Stomach (tissue), 9 donors: ENCODE measurements around the gene PKP4. TPM values are rescaled to one million over a fixed set of nuclear protein-coding genes. Genes with fewer than 3 reads are reported as not detected.

ENCODE experiments used
- DNase-seq, 2 donors: peaks; one replicate each; pipeline versions ENCODE4 v3.0.0 to v3.0.0-alpha.2; 2013 to 2019
- H3K27ac ChIP-seq, 5 donors: fragments of 200-600 bp in 4 of 5; sonication (generic) in 4 of 5; one replicate each; pipeline ENCODE4 v1.5.1; 2013 to 2019; ENCODE audit warnings: mild to moderate bottlenecking in 1 of 5, moderate library complexity in 1 of 5
- H3K27me3 ChIP-seq, 3 donors: fragments of 200-600 bp; sonication (generic); one replicate each; pipeline ENCODE4 v1.5.1; 2017 to 2019; ENCODE audit warnings: mixed run types in 1 of 3
- H3K36me3 ChIP-seq, 4 donors: fragments of 200-600 bp; sonication (generic); 1 replicate in 3 of 4; 2 replicates in 1 of 4; pipeline ENCODE4 v1.5.1; 2016 to 2019
- H3K4me1 ChIP-seq, 4 donors: fragments of 200-600 bp; sonication (generic); one replicate each; pipeline ENCODE4 v1.5.1; 2016 to 2019
- H3K4me3 ChIP-seq, 4 donors: fragments of 200-600 bp; sonication (generic) in 3 of 4; one replicate each; pipeline ENCODE4 v1.5.1; 2016 to 2019; ENCODE audit warnings: mild to moderate bottlenecking in 1 of 4
- H3K9me3 ChIP-seq, 4 donors: fragments of 200-600 bp; sonication (generic); one replicate each; pipeline ENCODE4 v1.5.1; 2016 to 2019
- CTCF ChIP-seq, 7 experiments: fragments of 450-650 bp in 4 of 7; fragments of 200-600 bp in 3 of 7; sonication (generic) in 3 of 7; IDR thresholded peaks; one replicate each; pipeline ENCODE4 v1.5.1; 2016 to 2019; ENCODE audit warnings: antibody characterized with exemption in 7 of 7, control low read depth in 2 of 7, mild to moderate bottlenecking in 1 of 7
- EP300 ChIP-seq: sonication (generic); formaldehyde crosslinking; IDR thresholded peaks from one replicate; pipeline ENCODE4 v1.6.1; 2017; ENCODE audit warnings: antibody characterized with exemption
- POLR2A ChIP-seq, 4 donors: fragments of 450-650 bp; IDR thresholded peaks; one replicate each; pipeline ENCODE4 v1.6.1; 2016; ENCODE audit warnings: antibody characterized with exemption in 4 of 4, control low read depth in 2 of 4, mild to moderate bottlenecking in 1 of 4, moderate library complexity in 1 of 4
- POLR2AphosphoS5 ChIP-seq, 3 donors: sonication (generic); formaldehyde crosslinking; IDR thresholded peaks; one replicate each; pipeline ENCODE4 v1.6.1; 2016; ENCODE audit warnings: antibody characterized with exemption in 3 of 3
- WGBS, 5 donors: extraction: QIAGEN DNeasy Blood & Tissue Kit in 3 of 5; methylation state at CpG; one replicate each; pipeline versions ENCODE4 v1.1.5 to v1.1.7; 2013 to 2018; 5-methylcytosine and 5-hydroxymethylcytosine counted together
- intact Hi-C: fragments of 100-400 bp; cut with DNase I; formaldehyde crosslinking; loops from one replicate; pipeline ENCODE4 v1.15.1; 2023; ENCODE audit warnings: low total_unique reads
- polyA plus RNA-seq, 3 donors: library from polyadenylated mRNA; stranded (reverse); fragments of 200-250 nt; gene quantifications; one replicate each; pipeline ENCODE4 v1.2.3, GENCODE V29; 2013
- total RNA-seq, 5 donors: library from RNA; depleted of rRNA; stranded (reverse); fragments of >200 nt; gene quantifications; one replicate each; pipeline versions ENCODE4 v1.1.0 to v1.2.3, GENCODE V29; 2014 to 2016
- donor health status: healthy with polysubstance abuse.
- donor health status: Bipolar disorder and iron deficiency.
- donor health status: healthy.

Gene PKP4
- total and polyA plus RNA-seq, 8 donors = 20.5 to 223 (median 75.8) TPM

GRCh38 chr2:158530829-158531228, 74.1 kb downstream of the PKP4 start:
- no peak for TF ChIP-seq POLR2AphosphoS5 (IDR thresholded peaks at IDR 0.05)
- TF ChIP-seq CTCF (IDR thresholded peaks at IDR 0.05) = no peak
- no peak for TF ChIP-seq POLR2A (IDR thresholded peaks at IDR 0.05)
- TF ChIP-seq EP300 = no peak
- Histone ChIP-seq H3K27me3 (no peaks in the 10 kb centered on the region), H3K27ac (no peak overlapping the region), H3K9me3 (no peaks in the 10 kb centered on the region), H3K36me3 (peaks cover 0 to 19% (median 3%) of the 10 kb centered on the region in 4 donors), H3K4me3 (no peak overlapping the region), H3K4me1 (no peaks in the 10 kb centered on the region)
- intact Hi-C loops = no loop called here
- 95 to 100% (median 100%) methylated on average over 1 of the region's 1 CpG for WGBS, 5 donors
- no peak for DNase-seq

GRCh38 chr2:158533009-158533408, 76.3 kb downstream of the PKP4 start:
- no peak for TF ChIP-seq POLR2AphosphoS5 (IDR thresholded peaks at IDR 0.05)
- no peak for TF ChIP-seq POLR2A (IDR thresholded peaks at IDR 0.05)
- TF ChIP-seq EP300 = no peak
- TF ChIP-seq CTCF (IDR thresholded peaks at IDR 0.05) = no peak
- Histone ChIP-seq H3K27ac (no peak overlapping the region), H3K9me3 (no peaks in the 10 kb centered on the region), H3K4me3 (no peak overlapping the region), H3K4me1 (no peaks in the 10 kb centered on the region), H3K27me3 (no peaks in the 10 kb centered on the region), H3K36me3 (peaks cover 0 to 25% (median 3%) of the 10 kb centered on the region in 4 donors)
- 88 to 96% (median 92%) methylated on average over 5 of the region's 5 CpGs for WGBS, 5 donors
- intact Hi-C loops = no loop called here
- DNase-seq = no peak

DNA sequence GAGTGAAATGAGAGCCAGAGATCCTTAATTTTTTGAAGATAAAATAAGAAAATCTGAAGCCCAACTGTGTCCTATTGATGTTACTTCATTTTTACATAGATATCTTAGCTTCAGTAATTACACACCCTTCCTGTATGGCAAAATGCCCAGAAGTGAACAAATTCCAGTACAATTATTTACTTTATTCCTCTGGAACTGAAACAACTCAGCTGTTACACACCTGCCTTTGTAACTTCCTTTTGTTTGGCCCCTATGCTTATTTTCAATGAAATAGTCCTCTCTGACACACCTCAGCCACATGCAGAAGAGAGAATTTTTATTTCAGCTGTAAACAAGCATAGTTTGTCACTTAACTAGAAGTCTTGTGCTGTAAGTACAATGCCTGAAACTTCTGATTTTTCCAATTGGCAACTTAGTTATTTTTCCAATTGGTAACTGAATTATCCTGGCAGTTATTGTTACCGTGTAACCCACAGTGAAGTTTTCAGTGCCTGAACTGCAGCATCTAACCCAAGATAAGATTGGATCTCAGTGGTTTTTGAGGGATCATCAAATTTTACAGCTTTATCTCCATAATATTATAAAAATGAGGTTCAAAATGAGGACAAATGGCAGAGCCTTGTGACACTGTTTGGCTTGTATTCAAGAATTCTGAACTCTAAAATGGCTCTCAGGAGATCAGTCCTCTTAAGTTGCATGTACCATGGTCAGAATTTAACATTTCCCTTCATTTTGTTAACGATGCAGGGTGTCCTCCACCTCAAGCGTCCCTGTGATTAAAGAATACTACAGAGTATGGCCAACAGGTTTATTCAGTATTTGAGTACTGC, 82.6 kb downstream of the PKP4 start:
- TF ChIP-seq CTCF (IDR thresholded peaks at IDR 0.05) (no peak), POLR2AphosphoS5 (IDR thresholded peaks at IDR 0.05) (peak in 1 of 3 donors; percentile 48)

DNA sequence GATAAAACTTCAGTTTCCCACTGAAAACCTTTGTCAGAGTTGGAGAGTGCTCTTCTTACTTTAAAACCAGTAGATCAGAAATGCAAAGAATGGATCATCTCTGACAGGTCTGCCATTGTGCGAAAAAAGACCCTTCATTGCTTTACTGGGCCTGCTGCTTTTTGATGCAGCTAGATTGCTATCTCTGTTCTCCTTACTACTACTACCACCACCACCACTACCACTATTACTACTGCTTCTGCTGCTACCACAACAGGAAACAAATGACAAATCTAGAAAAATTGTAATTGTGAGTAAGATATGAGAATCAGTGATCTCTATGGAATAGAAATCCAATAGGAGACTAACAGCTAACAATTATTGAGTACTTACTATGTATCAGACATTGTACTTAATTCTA, 85.8 kb downstream of the PKP4 start:
- intact Hi-C loops = no loop called here
- Histone ChIP-seq H3K4me1 (peaks cover 15 to 25% (median 19%) of the 10 kb centered on the region in 4 donors), H3K36me3 (no peaks in the 10 kb centered on the region), H3K27me3 (no peaks in the 10 kb centered on the region), H3K9me3 (no peaks in the 10 kb centered on the region), H3K4me3 (no peak overlapping the region), H3K27ac (no peak overlapping the region)
- DNase-seq = no peak
- TF ChIP-seq POLR2AphosphoS5 (IDR thresholded peaks at IDR 0.05) (no peak), POLR2A (IDR thresholded peaks at IDR 0.05) (no peak), EP300 (no peak), CTCF (IDR thresholded peaks at IDR 0.05) (no peak)
- 86 to 98% (median 97%) methylated on average over 1 of the region's 1 CpG for WGBS, 5 donors

More for the DNA sequence above, 82.6 kb downstream of the PKP4 start:
- DNase-seq = peak in 1 of 2 donors; percentile 92
- Histone ChIP-seq H3K4me3 (no peak overlapping the region), H3K27ac (peak overlapping the region in 4 of 5 donors; percentile 20 to 68 (median 39)), H3K4me1 (peaks cover 10 to 19% (median 15%) of the 10 kb centered on the region in 4 donors), H3K27me3 (no peaks in the 10 kb centered on the region), H3K36me3 (peaks cover 0 to 16% (median 0%) of the 10 kb centered on the region in 4 donors), H3K9me3 (no peaks in the 10 kb centered on the region)
- intact Hi-C loops = no loop called here
- WGBS, 5 donors = 53 to 67% (median 59%) methylated on average over 3 of the region's 3 CpGs
